HG02840 (cell line): Measurements from ENCODE around the gene BBS2.

Source experiments
- ATAC-seq: cut with Tn5 transposase; IDR thresholded peaks from one replicate; pipeline ENCODE4 v1.9.1; 2021; ENCODE audit warnings: mild to moderate bottlenecking, moderate library complexity, moderate number of reproducible peaks; ENCODE audit not compliant: unreplicated experiment, low FRiP score

The BBS2 gene, protein sequence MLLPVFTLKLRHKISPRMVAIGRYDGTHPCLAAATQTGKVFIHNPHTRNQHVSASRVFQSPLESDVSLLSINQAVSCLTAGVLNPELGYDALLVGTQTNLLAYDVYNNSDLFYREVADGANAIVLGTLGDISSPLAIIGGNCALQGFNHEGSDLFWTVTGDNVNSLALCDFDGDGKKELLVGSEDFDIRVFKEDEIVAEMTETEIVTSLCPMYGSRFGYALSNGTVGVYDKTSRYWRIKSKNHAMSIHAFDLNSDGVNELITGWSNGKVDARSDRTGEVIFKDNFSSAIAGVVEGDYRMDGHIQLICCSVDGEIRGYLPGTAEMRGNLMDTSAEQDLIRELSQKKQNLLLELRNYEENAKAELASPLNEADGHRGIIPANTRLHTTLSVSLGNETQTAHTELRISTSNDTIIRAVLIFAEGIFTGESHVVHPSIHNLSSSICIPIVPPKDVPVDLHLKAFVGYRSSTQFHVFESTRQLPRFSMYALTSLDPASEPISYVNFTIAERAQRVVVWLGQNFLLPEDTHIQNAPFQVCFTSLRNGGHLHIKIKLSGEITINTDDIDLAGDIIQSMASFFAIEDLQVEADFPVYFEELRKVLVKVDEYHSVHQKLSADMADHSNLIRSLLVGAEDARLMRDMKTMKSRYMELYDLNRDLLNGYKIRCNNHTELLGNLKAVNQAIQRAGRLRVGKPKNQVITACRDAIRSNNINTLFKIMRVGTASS

DNA sequence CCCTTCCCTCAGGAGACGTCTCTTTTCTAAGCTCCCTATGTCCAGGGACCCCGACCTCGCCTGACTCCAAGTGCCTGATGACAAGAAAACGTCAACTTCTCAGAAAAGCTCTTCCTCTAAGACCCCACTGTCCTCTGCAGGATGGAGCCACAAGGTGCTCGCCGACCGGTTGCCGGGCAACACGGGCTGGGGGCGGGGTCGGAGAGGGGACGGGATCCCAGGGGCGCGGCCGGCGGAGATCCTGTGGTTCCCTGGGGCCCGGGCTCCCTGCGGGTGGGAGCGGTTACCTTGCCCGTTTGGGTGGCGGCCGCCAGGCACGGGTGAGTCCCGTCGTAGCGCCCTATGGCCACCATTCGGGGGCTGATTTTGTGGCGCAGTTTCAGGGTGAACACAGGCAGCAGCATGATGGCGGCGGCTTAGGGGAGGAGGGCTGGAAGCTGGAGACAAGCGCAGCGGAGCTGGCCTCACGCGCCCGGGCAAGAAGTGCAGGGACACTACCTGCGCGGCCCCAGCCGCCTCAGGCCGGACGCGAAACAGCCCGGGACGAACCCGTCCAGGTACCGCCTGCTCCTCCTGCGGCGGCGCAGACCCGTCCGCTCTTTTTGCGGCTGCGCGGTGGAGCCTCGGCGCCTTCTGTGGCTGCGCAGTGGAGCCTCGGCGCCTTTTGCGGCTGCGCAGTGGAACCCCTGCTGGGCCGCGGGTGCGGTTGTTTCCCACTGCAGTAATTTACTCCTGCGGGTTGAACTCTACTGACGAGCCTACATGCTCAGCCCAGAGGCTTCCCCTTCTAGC is at the start of gene BBS2:
BBS2 (minus strand) TSS at position 566 of the 792 bp plus-strand sequence; CDS start at position 404, 162 bp downstream.
- ATAC-seq, result peak; percentile 80

DNA sequence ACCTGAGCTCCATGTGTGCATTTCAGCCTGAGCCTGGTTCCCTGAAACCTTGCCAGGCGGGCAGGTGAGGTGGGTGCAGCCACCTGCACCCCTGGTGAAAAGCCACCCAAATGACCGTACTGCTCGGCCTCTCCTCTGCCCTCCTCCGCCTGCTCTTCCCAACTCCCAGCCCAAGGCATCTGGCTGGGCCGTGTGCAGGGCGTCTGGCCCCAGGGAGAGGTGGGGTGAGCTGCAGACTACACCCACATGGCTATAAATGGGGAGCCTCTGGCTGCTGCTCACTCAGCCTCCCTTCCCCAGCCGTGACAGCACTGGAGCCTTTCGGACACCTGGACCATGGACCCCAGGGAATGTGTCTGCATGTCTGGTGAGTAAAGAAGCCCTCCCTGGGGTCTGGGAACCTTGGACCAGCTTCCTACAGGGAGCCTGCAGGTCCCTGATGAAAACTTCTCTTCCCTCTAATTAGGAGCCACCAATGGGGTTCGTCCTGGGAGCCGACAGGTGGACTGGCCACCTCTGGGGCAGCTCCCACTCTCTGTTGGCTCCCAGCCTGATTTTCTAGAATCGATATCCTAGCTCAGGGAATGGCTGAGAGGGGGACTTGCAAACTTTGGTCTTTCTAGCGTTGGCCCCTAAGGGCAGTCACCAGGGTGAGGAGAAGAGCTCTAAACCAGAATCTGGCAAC is 45.1 kb upstream of the BBS2 start, which contains the start of gene MT4:
MT4 (plus strand) TSS at position 281 of the 685 bp plus-strand sequence; CDS start at position 337, 56 bp downstream.
- no peak for ATAC-seq

DNA sequence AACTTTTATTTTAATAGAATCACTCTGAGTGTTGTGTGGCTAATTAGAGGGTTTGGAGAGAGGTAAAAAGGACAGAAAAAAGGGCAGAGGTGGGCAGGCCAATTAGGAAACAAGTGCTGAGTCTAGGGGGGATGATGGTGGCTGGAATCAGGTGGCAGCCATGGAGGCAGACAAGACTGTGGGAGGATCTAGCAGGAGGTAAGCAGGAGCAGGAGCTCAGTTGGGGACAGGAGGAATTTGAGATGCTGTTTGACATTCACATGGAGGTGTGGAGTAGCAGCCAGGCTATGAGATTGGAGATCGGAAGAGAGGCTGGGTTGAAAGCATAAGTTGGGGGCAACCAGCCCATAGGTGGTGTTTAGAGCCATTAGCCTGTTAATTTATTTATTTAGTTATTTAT is 41.3 kb upstream of the BBS2 start:
- no peak for ATAC-seq

DNA sequence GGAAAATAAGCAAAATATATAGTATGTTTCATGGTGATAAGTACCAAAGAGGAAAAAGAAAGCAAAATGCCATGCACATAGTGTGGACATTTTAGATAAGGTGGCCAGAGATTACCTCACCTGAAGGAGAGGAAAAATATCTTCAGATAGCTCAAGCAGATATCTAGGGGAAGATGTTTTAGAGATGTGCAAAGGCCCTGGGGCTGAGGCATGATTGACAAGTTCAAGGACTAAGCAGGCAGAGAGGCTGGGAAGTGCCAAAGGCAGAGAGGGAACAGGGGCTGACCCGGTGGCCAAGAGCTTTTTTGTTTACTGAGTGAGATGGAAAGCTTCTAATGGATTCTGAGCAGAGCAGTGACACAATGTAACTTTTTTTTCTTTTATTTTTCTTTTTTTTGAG is 40.6 kb upstream of the BBS2 start:
- no peak for ATAC-seq

DNA sequence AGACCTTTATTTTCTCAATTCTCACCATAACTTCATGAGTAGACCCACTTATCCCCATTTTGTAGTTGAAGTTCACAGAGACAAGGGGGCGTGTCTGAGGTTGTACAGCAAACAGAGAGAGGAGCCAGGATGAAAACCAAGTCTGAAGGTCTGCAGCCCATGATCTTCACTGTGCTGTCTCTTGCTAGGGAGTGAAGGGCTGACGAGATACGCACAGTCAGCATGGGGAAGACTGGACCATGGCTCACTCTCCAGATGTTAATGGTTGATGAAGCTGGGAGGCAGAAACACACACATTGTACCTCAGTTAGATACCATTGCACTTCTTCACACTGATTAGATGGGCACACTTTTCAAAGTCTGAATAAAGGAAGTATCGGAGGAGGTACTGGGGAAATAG is 39.3 kb upstream of the BBS2 start:
- no peak for ATAC-seq

DNA sequence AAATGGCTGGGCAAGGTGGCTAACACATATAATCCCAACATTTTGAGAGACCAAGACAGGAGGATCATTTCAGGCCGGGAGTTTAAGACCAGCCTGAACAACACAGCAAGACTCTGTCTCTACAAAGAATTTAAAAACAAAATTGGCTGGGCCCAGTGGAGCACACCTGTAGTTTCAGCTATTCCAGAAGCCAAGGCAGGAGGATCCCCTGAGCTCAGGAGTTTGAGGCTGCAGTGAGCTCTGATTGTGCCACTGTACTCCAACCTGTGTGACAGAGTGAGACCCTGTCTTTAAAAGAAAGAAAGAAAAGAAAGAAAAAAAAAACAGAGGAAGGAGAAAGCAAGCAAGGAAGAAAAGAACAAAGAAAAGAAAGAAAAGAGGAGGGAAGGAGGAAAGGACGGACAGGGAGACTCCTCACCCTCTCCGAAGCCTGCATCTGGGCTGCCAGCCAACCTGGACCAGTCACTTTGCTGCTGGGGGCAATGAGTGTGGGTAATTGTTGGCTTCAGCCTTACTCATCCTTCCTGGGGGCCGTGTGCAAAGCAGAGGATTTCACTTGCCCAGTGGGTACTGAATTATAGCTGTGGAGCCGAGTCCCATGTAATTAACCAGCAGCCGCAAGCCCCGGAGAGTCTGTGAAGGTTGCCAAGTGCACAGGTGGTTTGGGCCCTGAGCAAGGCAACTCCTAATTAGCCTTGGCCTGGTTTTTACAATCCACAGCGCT is 38.4 kb upstream of the BBS2 start:
- ATAC-seq, result no peak

DNA sequence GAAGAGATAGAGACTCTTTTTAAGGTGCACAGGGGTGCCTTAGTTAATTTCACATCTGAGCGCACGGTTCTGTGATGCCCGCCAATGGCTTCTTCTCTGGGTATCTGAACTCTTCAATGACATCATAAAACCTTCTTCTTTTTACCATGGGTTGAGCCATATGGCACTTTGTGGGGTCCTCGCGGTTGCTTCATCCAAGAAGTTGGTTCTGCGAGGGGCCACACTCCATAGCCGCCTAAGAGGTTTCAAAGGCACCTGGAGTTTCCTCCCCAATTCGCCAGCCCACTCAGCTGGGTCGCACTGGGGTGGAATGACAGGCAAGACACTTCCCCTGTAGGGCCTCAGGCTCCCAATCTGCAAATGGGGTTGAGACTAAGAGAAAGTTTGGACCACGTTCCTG is 34.6 kb upstream of the BBS2 start:
- ATAC-seq, result no peak

DNA sequence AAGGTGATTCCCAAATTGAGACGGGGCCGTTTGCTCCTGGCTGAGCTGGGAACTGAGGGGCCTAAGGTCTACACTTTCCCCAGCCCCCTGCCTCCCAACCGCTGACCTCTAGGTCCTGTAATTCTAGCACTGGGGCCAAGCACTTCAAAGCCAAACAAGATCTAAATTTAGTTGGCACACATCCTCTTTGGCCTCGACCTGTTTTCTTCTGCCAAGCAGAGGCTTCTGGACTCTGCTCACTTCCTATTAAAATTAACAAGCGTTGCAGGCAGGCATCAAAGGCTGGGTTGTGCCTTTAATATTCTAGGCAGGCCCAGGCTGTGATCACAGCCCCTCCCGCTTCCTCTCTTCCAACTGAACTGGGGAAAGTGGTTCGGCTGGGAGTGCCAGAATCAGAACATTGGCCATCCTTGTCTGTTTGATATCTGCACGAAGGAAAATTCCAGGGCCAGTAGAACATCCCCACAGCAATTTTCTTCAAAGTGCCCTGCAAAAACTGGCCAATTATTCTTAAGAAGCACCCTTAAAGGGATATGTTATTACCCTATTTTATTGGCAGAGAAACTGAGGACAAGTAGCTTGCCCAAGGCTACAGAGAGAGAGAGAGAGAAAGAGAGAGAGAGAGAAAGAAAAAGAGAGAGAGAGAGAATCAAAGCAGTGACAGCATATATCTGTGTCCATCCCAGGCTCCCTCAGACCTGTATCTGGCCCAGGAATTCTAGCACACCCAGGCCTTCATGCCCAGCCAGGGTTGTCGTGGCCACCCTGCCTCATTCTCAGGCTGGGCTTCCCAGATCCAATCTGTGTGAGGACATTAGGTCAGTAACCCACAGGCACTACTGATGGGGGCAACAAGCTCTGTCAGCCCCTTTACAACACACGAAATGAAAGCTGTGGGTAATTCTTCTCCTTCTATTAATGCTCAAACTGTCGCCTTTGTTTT is 32.2 kb upstream of the BBS2 start:
- no peak for ATAC-seq

DNA sequence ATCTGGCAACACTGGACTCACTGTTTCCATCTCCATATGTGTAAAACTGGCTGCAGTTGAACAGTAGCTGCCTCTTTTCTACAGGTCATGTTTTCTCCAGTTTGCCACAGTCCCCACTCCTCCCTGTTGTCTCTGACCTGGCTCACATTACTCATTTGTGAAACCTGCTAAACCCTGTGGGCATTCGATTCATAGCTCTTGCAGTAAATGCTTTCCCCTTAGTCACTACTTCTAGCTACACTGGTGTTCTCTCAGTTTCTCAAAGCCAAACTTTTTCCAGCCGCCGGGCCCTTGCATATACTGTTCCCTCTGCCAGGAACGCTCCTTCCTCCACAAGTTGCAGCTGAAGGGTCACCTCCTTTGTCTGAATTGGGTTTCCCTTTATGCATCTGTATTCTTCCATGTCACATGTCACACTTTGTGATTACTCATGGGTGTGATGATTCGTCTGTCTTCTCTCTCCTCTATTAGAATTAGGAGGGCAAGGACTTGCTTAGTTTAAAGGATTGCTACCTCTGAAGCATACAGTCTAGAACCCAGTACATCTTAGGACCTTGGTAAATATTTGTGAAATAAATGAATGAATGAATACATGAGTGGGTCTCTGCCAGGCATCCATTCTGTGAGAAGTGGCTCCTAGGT is 30.0 kb upstream of the BBS2 start:
- ATAC-seq, result no peak

DNA sequence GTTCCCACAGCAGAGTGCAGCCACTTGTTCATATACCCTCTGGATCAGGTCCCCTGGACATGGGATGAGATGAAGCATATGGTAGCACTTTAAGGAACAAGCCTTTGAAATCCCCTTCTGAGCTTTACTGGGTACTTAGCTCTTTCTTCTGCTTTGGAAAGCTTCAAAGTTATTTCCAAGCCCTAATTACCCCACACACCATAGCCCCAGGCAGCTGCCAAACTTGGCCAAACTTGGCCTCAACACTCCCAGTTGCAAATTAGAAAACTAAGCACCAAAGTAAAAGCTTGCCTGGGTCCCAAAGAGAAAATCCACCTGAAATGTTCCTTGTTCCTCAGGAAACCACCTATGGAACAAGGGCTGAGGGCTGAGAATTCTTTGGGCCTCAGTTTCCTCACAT is 29.3 kb upstream of the BBS2 start:
- no peak for ATAC-seq

DNA sequence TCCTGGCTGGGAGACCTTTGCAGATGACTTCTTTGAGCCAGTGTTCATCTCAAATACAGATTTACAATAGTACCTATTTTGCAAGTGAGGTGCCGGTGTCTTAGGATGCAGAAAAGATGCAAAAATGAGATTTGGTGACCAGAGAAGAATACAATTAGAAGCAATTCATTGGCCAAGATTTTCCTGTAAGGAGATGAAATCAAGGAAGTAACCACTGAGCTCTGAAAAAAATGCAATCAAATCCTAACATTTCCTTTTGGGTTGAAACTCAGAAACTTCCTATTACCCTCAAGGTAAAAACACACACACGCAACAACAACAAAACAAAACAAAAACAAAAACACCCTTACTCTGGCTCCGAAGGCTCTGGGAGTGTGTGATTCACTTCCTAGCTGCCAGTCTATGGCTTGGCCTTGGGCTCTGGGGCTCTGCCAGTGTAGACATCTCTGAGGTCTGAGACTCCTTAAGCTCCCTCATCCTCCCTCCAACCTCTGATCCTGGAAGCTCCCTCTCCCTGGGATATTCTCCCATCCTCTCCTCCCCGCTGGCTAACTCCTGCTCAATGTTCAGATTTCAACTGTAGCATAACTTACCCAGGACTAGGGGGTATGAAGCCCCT is 28.2 kb upstream of the BBS2 start:
- ATAC-seq, result no peak

DNA sequence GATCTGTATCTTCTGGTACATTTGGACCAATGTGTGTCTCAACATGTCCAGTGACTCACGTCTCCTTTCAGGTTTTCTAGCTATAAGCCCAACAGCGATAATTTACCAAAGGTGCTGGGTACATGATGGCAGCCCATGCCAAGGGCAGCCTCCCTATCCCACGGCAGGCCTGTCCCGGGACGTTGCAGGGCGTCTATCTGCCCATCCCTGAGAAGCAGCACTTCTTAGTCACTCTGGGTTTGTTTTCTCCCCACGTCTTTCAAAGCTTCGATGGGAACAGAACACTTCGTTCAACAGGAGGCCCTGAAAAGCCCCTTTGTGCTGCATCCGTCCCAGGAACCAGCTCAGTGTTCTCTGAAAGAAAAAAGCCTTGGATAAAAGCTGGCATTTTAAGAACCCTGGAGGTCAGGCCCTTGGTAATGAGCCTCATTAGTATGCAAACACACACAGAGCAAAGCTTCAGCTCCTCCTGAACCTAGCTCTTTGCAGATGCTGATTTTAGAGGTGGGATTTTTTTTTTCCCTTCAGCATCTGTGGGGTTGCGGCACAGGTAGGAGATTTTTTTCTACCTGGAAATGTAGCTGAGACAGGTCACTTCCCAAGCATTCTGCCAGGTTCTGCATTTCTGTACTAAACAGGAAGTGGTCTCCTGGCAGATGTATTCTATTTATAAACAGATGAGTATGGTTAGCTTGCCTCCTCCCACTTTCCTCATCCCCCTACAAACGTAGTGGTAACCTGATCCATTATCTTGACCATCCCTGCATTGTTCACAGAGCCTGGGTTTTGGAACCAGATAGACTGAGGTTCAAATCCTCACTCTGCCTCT is 27.5 kb upstream of the BBS2 start:
- no peak for ATAC-seq

DNA sequence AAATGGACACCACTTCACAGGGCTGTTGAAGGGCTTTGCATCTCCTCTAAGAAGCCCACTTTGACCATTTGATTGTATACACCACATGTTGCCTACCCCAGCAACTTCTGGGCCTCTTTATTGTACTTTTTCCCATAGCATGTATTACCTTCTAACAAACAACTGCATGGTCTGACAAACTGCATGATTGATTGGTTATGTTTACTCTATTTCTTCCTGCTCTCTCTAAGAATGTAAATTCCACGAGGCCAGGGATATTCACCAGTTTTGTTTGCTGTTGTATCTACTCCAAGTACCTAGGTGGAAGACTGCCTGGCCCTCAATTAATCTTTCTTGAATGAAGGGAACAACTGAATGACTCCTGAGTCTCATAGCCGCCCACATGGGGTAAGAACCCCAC is 22.2 kb upstream of the BBS2 start:
- ATAC-seq, result no peak

DNA sequence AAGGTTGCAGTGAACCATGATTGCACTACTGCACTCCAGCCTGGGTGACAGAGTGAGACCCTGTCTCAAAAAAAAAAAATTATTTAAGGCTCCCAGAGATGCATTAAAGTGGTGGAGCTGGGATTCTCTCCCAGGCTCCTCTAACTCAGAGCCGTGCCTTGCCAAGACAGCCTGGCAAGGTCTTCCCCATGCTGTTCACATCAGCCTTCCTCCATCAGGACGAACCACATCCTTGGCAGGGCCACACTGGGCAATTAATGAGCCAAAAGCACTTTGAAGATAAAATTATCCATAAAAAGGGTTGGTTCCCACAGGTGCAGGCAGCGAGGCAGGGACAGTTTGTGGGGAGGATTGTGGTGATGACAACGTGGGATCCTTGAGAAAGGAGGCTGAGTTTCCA is 19.8 kb upstream of the BBS2 start:
- ATAC-seq, result no peak

DNA sequence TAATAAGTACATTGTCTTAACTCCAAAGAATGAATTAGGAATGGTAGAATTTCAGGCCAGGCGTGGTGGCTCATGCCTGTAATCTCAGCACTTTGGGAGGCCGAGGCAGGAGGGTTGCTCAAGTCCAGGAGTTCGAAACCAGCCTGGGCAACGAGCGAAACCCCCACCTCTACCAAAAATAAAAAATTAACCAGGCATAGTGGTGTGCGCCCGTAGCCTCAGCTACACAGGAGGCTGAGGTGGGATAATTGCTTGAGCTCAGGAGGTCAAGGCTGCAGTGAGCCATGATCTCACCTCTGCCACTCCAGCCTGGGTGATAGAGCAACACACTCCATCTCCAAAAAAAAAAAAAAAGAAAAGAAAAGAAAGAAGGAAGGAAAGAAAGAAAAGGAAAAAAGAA is 18.5 kb upstream of the BBS2 start:
- no peak for ATAC-seq

DNA sequence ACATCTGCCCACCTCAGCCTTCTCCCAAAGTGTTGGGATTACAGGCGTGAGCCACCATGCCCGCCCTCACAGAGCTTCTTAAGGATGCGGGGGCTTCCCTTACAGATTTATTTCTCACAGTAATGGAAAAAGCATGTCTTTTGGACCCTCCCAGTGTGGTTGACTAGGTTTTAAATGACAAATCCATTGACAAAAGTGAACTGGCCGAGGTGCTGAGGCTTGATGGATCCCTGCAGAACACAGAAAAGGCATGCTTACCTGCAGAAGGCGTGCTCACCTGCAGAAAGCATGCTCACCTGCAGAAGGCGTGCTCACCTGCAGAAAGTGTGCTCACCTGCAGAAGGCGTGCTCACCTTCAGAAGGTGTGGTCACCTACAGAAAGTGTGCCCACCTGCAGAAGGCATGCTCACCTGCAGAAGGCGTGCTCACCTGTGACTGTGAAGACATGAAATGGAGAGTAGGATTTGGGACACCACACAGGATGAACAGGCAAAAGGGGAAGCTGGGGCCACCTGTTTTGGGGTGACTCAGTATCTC is 15.1 kb upstream of the BBS2 start:
- no peak for ATAC-seq

DNA sequence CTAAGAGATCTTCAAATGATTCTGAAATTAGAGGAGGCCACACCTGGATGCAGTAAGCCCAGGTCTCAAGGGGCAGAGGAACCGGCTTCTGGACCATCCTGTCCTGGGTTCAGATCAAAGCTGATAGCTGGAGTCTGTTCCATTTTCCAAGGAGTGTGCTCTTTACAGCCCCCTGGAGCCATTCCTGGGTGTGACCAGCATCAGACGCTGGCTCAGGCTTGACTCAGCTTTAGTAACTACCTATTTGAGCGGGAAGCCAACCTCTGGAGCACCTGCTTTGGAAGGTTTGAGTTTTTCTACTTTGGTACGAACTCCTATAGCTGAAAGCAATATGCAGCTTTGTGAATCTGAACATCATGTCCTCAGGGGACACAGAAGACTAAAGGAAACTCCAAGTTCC is 12.9 kb upstream of the BBS2 start:
- ATAC-seq, result no peak
